Pancreas (tissue), 10 donors: Measurements from ENCODE around the gene PYM1. TPM values are rescaled to one million over a fixed set of nuclear protein-coding genes. Genes with fewer than 3 reads are reported as not detected.

Experiments used
- ATAC-seq, 4 donors: fragments of 200-7000 bp; cut with Tn5 transposase; one replicate each; pipeline versions ENCODE4 v1.8.0 to v1.9.1; 2020; ENCODE audit warnings: mild to moderate bottlenecking in 4 of 4, moderate library complexity in 4 of 4
- DNase-seq, 6 donors: peaks; one replicate each; pipeline ENCODE4 v3.0.0-alpha.2; 2020
- FAIRE-seq: peaks from 2 replicates; lab custom pipeline; 2012; peaks lifted over from hg19 to GRCh38; lab: Jason Lieb, UNC
- H3K27ac ChIP-seq, 4 donors: fragments of 200-600 bp; sonication (generic); 1 replicate in 3 of 4; 2 replicates in 1 of 4; pipeline versions ENCODE4 v1.5.0 to v1.8.0; 2020
- H3K27me3 ChIP-seq, 4 donors: fragments of 200-600 bp; one replicate each; pipeline ENCODE4 v1.8.0; 2021
- H3K36me3 ChIP-seq, 3 donors: fragments of 200-600 bp; sonication (generic) in 1 of 3; one replicate each; pipeline versions ENCODE4 v1.5.0 to v1.8.0; 2020 to 2021
- H3K4me1 ChIP-seq, 3 donors: fragments of 200-600 bp; one replicate each; pipeline ENCODE4 v1.8.0; 2021
- H3K4me3 ChIP-seq, 4 donors: fragments of 200-600 bp; sonication (generic) in 2 of 4; one replicate each; pipeline versions ENCODE4 v1.5.0 to v1.8.0; 2020 to 2021
- H3K9me3 ChIP-seq, 4 donors: fragments of 200-600 bp; one replicate each; pipeline ENCODE4 v1.8.0; 2021
- CTCF ChIP-seq, 4 donors: fragments of 200-600 bp; sonication (generic) in 3 of 4; IDR thresholded peaks; one replicate each; pipeline versions ENCODE4 v1.5.0 to v1.8.0; 2021; ENCODE audit warnings: antibody characterized with exemption in 4 of 4
- WGBS, 2 donors: extraction: QIAGEN DNeasy Blood & Tissue Kit; methylation state at CpG; one replicate each; pipeline ENCODE4 v1.1.7; 2013; 5-methylcytosine and 5-hydroxymethylcytosine counted together
- intact Hi-C, 3 donors: fragments of 100-400 bp; cut with DNase I; formaldehyde crosslinking; loops; one replicate each; pipeline versions ENCODE4 v1.11.1 to v1.14.2; 2022
- polyA plus RNA-seq, 2 donors: library from polyadenylated mRNA; stranded (reverse); fragments of 200-250 nt; gene quantifications; one replicate each; pipeline ENCODE4 v1.2.3, GENCODE V29; 2013
- total RNA-seq, 6 donors: library from RNA; stranded (reverse); fragmentation: NEBNext Ultra II Directional in 4 of 6; extraction: Animal tissue kit (Norgen Biotek cat#: 25700) in 4 of 6; gene quantifications; one replicate each; pipeline versions ENCODE4 v1.2.1 to v1.2.4, GENCODE V29; 2021 to 2023
- donor health status: healthy with polysubstance abuse.
- donor health status: DM: no; HTN: no; CAD: no; lungs with moderate emphysema.
- donor health status: DM: no; HTN: no; CAD: no.
- donor health status: control.
- donor health status: control.
- donor health status: Bipolar disorder and iron deficiency.
- donor health status: DM: yes; HTN: yes; CAD: no.
- donor health status: DM: no; HTN: no; CAD: no.
- donor health status: DM: no; HTN: no; CAD: no.
- donor health status: DM: yes; HTN: yes; CAD: no.

The PYM1 gene
- 10 to 100 TPM; 10.8 to 14.9 (median 13.0) TPM for total RNA-seq
- 10 to 100 TPM; 24.4 to 32.9 TPM for polyA plus RNA-seq

- ATAC-seq = peak; percentile 66 to 72 (median 68)
- Histone ChIP-seq H3K4me1 (peaks cover 9 to 35% (median 20%) of the 10 kb centered on the region in 3 donors), H3K36me3 (no peaks in the 10 kb centered on the region), H3K27me3 (no peaks in the 10 kb centered on the region), H3K4me3 (peak within 1 kb of the TSS; percentile 72 to 87 (median 78)), H3K27ac (peak within 1 kb of the TSS; percentile 70 to 94 (median 86)), H3K9me3 (no peaks in the 10 kb centered on the region)
- peak; percentile 83 to 92 (median 85) for DNase-seq
- intact Hi-C loops = no loop called here
- TF ChIP-seq CTCF (IDR thresholded peaks at IDR 0.05) = no peak
- WGBS, 2 donors = 2 to 4% methylated on average over 49 of the region's 49 CpGs
- no peak for FAIRE-seq
Observed at GRCh38 chr12:55927588-55928502, at the start of gene PYM1. Gene PYM1 (minus strand): TSS chr12:55927894. CDS start chr12:55927761, 133 bp downstream.

- FAIRE-seq (no peak), DNase-seq (peak in 2 of 6 donors; percentile 66 to 74), ATAC-seq (peak; percentile 51 to 70 (median 60))
- H3K27me3 ChIP-seq = no peaks in the 10 kb centered on the region
- no peaks in the 10 kb centered on the region for H3K36me3 ChIP-seq
- peak overlapping the region; percentile 84 to 98 (median 96) for H3K27ac ChIP-seq
- H3K4me1 ChIP-seq = peaks cover 0 to 15% (median 0%) of the 10 kb centered on the region in 3 donors
- H3K4me3 ChIP-seq = peak overlapping the region; percentile 58 to 99 (median 91)
- WGBS, 2 donors = 0% methylated on average over 15 of the region's 15 CpGs
- intact Hi-C loops = no loop called here
- H3K9me3 ChIP-seq = no peaks in the 10 kb centered on the region
- no peak for TF ChIP-seq CTCF (IDR thresholded peaks at IDR 0.05)
Observed at GRCh38 chr12:55974308-55974730, 46.6 kb upstream of the PYM1 start.

- intact Hi-C loops = no loop called here
- Histone ChIP-seq H3K36me3 (no peaks in the 10 kb centered on the region), H3K9me3 (no peaks in the 10 kb centered on the region), H3K4me1 (peaks cover 0 to 15% (median 0%) of the 10 kb centered on the region in 3 donors), H3K27ac (peak within 1 kb of the TSS; percentile 84 to 98 (median 96)), H3K4me3 (peak within 1 kb of the TSS; percentile 58 to 99 (median 91)), H3K27me3 (no peaks in the 10 kb centered on the region)
- peak; percentile 99 for FAIRE-seq
- 0 to 1% methylated on average over 36 to 39 of the region's 39 CpGs for WGBS, 2 donors
- peak; percentile 89 to 96 (median 92) for ATAC-seq
- peak in 3 of 4 donors; percentile 19 to 54 (median 32) for TF ChIP-seq CTCF (IDR thresholded peaks at IDR 0.05)
- peak; percentile 91 to 100 (median 100) for DNase-seq
Observed at GRCh38 chr12:55973599-55974307, 46.1 kb upstream of the PYM1 start, which contains the start of gene RAB5B. Gene RAB5B (plus strand): TSS chr12:55974078. CDS start chr12:55986961, 12,883 bp downstream.

DNA sequence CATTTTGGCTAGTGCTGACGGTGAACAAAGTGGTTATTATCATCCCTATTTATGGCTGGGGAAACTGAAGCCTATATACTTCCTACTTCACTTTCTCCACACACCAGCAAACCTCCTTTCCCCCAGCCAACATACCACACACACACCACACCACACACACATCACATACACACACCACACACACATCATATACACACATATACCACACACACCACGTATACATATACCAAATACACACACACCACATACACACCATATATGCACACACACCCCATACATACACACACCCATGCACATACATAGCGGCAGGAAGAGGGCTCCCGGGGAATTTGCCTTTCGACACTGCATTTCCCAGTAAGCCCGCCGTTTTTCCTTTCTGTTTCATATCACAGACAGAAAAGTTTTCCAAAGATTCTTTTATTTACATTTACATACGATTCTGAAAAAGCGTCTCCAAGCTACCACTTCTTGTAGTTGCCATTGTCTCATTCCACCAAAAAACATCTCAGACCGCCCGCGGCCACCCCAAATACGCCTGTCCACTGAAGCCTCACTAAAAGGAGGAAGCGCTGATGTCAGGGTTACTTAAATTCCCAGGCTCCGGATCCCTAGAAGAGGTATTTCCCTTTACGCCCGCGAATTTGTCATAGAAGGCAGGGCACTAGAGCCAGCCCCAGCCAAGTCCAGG is 45.4 kb upstream of the PYM1 start:
- Histone ChIP-seq H3K4me3 (peak overlapping the region; percentile 15 to 53 (median 40)), H3K27ac (peak overlapping the region; percentile 78 to 96 (median 88)), H3K36me3 (no peaks in the 10 kb centered on the region), H3K4me1 (peaks cover 0 to 15% (median 0%) of the 10 kb centered on the region in 3 donors), H3K27me3 (no peaks in the 10 kb centered on the region), H3K9me3 (no peaks in the 10 kb centered on the region)
- DNase-seq (peak in 1 of 6 donors; percentile 24), FAIRE-seq (no peak), ATAC-seq (peak in 2 of 4 donors; percentile 2 to 4)
- intact Hi-C loops = no loop called here
- no peak for TF ChIP-seq CTCF (IDR thresholded peaks at IDR 0.05)
- WGBS, 2 donors = 1% methylated on average over 18 of the region's 18 CpGs
